ENCODE measurements around the gene SEC16B.

GRCh38 chr1:177925006-177925405, 44.9 kb downstream of the SEC16B start:
- TF ChIP-seq, protein P1, sequence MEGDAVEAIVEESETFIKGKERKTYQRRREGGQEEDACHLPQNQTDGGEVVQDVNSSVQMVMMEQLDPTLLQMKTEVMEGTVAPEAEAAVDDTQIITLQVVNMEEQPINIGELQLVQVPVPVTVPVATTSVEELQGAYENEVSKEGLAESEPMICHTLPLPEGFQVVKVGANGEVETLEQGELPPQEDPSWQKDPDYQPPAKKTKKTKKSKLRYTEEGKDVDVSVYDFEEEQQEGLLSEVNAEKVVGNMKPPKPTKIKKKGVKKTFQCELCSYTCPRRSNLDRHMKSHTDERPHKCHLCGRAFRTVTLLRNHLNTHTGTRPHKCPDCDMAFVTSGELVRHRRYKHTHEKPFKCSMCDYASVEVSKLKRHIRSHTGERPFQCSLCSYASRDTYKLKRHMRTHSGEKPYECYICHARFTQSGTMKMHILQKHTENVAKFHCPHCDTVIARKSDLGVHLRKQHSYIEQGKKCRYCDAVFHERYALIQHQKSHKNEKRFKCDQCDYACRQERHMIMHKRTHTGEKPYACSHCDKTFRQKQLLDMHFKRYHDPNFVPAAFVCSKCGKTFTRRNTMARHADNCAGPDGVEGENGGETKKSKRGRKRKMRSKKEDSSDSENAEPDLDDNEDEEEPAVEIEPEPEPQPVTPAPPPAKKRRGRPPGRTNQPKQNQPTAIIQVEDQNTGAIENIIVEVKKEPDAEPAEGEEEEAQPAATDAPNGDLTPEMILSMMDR (IDR thresholded peaks at IDR 0.05) = no peak
- TF ChIP-seq POLR2AphosphoS5 (IDR thresholded peaks at IDR 0.05) = no peak
- TF ChIP-seq POLR2A (IDR thresholded peaks at IDR 0.05) = no peak
